Measurements from ENCODE around the gene ACACB.

The ACACB gene

DNA sequence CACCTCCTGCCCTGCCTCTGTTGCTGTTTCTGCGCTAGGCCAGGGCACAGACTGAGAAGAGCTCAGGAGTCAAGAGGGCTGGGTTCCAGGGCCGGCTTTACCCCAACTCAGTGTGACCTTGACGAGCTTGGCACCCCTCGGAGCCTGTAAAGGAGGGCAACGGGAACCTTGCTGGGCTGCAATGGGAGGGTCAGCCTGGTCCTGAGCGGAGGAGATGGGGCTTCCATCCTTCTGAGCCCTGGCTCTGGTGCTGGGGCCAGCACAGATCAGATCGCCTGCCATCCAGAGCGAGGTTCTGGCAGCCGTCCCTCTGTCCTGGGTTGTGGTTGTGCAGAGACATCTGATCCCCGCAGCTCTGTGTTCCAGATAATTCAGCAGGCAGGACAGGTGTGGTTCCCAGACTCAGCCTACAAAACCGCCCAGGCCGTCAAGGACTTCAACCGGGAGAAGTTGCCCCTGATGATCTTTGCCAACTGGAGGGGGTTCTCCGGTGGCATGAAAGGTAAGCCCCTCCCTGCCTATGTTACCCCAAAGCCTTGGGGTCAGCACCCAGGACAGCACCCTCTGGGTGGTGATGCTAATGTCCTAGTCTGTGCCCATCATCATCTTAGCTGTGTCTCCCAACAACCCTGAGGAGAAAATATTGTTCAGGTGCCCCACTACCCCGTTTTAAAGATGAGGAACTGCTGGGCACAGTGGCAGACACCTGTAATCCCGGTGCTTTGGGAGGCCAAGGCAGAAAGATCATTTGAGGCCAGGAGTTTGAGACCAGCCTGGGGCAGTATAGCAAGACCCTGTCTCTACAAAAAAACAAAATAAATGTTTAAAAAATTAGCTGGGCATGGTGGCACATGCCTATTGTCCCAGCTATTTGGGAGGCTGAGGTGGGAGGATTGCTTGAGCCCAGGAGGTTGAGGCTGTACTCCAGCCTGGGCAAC, 142.5 kb downstream of the ACACB start:
- no peak for DNase-seq

DNA sequence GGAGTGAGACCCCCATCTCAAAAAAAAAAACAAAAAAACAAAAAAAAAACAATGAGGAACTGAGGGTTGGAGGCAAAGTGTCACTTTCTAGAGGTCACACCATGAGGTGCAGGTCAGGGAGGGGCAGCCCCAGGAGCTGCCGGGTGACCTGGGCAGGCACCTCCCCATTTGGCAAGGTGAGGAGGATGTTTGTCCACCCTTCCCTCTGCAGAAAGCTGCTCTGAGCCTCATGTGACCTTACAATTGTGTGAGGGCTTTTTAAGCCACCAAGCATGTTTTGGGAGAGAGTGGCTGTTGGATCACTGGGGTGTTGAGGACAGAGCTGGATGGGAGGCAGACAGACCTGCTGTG, 143.1 kb downstream of the ACACB start:
- no peak for DNase-seq

DNA sequence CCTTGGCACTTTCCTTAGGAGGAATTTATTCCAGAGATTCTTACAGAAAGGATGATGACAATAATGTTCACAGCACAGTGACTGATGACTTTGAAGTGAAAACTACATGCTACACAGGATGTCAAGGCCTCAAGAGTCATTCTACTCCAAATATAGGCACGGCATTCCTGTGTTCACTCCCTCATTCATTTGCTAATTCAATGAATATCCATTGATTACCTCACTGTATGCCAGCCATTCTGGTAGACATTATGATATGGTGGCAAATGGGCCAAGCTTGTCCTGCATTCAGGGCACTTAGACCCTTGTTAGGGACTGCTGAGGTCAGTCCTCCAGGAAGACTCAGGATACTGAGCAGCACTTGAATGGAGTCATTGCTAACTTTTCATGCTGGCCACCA, 144.7 kb downstream of the ACACB start:
- DNase-seq: no peak

DNA sequence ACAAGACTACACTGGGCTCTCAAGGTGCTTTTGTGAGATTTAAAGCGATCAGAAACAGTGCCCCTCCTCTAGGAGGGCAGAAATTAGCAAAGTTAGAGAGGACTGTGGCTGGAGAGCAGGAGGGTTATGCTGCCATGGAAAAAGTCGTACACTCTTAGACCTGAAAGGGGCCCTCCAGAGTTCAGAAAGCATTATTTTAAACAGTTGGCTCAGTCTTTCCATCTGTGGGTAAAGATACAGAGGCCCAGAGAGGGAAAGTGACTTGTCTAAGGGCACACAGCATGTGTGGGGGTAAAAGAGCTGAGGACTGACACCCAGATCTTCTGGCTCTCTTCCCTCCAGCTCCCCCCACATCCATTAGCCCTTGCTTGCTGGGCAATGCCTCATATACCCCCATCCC, 145.6 kb downstream of the ACACB start:
- DNase-seq: no peak

DNA sequence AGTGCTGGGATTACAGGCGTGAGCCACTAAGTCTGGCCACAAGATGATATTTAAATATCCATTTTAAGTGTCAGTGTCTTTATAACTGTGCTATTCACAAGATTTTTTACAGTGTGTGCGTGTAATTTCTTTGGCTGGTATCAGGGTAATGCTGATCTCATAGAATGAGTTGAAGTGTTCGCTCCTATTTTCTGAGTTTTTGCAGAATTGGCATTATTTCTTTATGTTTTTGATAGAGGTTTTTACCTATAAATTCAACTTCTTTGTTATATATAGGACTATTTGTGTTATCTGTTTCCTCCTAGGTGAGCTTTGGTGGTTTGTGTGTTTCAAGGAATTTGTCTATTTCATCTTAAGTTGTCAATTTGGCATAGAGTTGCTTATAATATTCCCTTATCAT, 147.1 kb downstream of the ACACB start:
- no peak for DNase-seq

DNA sequence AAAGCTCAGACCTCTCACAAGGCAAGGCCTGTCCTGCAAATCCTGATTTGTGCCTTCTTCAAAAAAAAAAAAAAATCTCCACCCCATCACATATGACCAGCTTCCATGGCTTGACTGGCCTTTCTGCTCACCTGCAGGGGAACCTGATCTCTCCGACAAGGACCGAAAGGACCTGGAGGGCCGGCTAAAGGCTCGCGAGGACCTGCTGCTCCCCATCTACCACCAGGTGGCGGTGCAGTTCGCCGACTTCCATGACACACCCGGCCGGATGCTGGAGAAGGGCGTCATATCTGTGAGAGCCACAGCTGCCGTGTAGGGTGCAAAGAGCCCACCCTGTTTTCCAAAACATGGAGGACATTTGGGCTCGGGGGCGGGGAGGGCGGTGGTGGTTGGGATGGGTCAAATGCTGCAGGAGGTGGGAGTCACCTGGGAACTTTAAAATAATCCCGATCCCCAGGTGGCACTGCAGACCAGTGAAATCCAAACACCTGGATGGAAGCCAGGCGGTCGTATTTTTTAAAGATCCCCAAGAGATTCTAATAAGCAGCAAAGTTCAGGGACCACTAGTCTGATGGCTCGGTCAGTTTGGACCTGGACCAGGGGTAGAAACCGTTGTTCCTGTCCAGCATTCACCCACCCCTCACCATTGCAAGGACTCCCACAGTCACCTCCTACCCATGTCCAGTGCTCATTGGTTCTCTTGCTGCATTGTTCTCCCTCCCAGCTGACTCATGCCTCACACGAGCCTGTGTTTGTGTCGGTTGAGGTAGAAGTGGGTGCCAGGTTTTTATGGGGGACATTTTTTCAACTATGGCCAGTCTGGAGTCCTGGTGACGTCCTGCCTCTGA, 147.9 kb downstream of the ACACB start:
- no peak for DNase-seq

DNA sequence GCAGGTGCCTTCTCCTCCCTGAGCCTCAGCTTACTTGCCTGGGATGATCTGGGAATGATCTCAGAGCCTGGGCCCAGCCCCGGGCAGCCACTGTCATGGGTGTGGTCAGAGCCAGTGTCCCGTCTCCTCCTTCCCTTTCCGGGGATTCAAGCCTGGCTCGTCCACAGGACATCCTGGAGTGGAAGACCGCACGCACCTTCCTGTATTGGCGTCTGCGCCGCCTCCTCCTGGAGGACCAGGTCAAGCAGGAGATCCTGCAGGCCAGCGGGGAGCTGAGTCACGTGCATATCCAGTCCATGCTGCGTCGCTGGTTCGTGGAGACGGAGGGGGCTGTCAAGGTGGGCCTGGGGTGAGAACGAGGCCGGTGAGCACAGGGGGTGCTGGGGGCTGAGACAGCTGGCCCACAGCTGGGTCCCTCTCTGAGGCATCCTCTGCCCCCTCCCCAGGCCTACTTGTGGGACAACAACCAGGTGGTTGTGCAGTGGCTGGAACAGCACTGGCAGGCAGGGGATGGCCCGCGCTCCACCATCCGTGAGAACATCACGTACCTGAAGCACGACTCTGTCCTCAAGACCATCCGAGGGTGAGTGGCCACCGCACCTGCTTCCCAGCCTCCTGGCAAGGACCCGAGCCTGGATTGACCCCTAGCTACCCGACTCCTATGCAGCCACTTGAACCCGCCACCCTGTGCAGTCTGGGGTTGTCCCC, 148.7 kb downstream of the ACACB start:
- DNase-seq: no peak

DNA sequence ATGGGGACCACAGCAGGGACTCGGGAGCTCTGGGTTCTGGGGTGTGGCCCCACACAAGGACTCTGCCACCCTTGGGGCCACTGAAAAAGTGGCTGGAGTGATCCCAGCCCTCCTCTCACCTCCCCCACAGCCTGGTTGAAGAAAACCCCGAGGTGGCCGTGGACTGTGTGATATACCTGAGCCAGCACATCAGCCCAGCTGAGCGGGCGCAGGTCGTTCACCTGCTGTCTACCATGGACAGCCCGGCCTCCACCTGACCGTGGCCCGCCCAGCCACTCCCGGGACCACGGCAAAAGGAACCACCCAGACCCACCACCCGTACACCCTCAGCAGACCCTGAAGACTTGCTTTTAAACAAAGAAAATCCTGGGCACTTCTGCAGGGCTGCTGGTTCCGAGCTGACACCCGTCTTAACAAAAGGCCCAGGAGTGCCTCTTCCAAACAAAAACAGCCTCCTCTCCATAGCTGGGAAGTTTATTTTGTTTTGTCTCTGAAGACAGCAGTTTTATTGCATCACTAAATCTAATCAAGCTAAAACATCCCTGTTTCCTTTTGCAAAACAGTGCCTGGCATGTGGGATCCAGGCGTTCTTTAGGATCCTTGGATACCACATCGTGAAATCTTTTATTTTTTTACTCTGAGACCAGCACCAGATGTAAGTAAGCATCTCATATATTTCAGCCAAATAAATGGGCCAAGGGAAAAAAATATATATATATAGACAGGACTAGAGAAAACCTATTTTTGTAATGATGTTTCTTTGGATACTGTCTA, 149.9 kb downstream of the ACACB start:
- DNase-seq: no peak

DNA sequence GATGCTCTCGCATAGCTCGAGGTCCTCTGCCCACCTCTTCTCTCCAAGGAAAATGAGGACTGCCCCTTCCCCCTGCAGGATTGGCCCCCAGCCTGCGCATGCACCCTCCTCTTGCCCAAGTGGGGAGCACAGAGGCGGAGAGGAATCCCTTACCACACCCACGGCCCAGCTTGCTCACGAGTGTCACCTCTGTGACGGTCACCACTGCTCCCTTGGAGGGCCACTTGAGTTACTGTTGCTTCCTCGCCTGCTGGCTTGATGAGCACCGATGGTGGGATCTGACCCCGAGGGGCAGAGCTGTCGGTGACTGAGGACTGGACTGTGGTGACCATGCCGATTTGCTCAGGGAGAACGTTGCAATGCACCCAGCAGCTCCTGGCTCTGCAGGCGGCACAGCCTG, 151.0 kb downstream of the ACACB start:
- no peak for DNase-seq

DNA sequence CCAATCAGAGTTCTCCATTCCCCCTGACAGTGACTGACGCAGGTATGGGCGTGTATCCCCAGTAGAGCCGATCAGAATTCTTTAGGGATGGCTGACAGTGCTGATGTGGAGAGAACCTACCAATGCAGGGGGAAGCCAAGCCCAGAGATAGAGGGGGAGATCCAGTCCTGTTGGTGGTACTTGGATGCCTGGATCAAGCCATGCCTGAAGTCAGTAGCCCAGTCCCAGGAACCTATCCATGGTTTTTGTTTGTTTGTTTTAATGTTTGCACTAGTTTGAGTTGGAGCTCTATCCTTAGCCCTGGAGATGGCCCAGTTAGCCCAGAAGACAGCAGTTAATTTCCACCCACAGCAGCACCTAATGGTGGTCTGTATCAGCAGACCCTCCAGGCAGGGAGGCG, 152.5 kb downstream of the ACACB start:
- DNase-seq: no peak

DNA sequence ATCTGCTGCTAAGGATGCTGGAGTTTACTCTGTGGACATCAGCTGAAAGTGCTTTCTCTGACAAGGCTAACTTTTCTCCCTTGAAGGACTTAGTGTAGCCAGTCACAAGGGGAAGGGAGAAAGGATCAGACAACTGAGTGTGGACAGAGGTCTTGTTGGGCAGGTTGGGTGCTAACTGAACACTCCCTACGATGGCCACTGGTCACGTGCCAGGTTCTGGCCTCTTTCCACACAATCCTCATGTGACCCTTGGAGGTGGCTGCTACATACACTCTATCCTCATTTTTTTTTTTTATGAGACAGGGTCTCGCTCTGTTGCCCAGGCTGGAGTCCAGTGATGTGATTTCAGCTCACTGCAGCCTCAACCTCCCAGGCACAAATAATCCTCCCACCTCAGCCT, 153.0 kb downstream of the ACACB start:
- DNase-seq: no peak

DNA sequence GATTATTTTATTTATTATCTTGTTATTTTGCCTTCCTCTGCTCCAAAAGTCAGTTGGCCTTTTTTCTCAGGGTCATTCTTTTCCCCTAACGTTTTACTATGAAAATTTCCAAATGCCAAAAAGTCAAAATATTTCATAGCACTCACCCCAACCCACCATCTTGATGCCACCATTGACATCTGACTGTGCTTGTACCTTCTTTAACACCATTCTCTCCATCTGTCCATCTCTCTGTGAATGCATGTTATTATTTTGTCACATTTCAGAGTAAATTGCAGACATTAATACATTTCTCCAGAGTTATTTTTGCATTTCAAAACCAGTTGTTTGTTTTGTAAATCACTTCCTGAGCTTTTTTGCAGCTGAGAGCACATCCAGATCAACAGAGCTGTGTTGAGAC, 154.1 kb downstream of the ACACB start:
- no peak for DNase-seq

DNA sequence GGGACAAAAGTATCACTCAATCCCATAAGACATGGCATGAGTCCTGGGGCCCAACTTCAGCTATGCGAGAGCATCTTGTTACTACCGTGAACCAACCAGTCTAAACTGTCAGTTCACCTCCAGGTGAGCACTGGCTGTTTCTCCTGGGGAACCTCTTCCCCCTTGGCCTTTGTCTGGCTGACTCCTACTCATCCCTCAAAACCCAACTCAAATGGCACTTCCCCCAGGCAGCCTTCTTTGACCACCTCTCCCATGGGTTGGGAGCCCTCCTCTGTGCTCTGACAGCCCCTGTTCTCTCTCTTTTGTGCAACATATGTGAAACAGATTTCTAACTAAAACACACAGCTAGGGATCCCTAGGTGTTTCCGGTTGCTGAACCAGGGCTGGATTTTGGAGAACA, 155.0 kb downstream of the ACACB start:
- DNase-seq: no peak

DNA sequence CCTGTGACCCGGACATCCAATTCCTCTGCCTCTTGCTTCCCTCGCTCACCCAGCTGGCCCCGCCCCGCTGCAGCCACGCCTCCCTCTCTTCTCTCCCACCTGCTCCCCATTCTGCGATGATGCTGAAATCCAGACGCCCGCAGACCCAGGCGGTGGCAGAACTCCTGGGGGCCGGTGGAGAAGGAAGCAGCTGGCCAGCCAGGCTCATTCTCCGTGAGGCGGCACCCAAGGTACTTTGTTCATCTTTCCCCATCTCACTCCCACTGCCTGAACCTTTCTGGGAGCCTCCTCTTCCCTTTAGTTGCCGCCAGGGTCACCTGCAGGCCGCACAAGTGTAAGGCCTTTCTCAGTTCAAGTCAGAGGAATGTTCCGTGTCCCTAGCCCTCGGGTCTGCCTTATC, 157.0 kb downstream of the ACACB start:
- DNase-seq: peak; percentile 68

DNA sequence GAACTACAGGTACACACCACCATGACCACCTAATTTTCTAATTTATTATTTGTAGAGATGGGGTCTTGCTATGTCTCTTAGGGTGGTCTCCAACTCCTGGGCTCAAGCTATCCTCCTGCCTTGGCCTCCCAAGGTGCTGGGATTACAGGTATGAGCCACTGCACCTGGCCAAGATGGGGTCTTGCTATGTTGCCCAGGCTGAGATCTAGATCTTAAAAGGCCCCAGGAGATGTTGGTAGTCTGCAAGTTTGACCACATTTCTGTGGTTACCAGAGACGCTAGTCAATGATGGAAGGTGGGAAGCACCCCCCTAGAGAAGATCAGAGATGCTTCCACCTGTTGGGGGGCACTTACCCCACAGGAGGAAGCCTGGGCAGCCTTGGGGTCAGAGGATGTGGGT, 158.0 kb downstream of the ACACB start:
- DNase-seq: no peak

DNA sequence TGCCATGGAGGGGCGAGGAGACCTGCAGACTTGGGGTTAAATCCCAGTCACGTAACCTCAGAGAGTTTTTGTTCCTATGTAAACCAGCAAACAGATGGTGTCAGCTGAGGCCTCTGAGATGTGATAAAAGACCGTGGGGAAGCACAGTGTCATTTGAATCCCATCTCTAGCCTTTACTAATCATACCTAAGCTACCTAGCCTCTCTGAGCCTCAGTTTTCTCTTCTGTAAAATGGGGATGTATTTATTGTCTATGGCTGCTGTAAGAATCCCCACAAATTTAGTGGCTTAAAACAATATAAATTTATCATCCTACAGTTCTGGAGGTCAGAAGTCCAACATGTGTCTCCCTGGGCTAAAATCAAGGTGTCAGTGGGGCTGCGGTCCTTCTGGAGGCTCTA, 158.8 kb downstream of the ACACB start:
- DNase-seq: no peak

DNA sequence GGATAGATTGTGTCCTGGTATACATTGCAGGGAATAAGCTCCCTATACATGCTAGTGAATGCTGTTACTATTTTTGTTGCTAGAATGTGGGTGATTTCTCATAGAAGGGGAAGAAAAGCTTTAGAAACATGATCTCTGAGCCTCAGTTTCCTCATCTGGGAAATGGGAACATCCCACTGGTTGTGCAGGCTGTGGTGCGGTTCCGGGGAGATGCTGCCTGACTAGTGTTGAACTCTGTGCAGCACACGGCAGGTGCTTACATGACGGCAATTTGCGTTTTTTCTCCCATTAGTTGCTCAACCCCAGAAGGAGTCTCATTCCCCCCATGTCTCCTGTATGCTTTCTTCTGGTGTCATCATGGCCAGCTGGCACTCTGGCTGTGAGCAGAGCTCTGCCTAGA, 159.8 kb downstream of the ACACB start:
- no peak for DNase-seq

DNA sequence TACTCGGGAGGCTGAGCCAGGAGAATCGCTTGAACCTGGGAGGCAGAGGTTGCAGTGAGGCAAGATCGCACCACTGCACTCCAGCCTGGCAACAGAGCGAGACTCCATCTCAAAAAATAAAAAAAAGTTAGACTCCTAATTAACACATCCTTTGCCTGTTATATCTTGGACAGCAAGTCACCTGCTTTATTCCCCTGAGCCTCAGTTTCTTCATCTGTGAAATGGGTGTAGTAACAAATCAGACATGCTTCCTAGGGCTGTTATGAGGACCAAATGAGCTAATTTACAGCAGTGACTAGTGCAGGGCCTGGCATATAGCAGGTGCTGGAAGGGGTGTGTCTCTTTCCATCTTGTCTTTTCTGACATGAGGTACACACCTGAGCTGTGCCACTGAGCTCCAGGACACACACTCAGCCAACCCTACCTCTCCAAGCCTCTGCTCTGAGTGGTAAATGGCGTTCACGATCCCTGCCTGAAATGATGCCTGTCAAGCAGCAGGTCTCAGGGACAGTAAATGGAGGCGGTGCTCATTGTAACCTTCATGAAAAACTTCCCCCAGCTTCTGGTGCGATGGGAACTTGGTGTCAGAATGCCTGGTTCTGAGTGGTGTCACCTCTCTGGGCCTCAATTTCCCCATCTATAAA, 161.0 kb downstream of the ACACB start:
- no peak for DNase-seq

DNA sequence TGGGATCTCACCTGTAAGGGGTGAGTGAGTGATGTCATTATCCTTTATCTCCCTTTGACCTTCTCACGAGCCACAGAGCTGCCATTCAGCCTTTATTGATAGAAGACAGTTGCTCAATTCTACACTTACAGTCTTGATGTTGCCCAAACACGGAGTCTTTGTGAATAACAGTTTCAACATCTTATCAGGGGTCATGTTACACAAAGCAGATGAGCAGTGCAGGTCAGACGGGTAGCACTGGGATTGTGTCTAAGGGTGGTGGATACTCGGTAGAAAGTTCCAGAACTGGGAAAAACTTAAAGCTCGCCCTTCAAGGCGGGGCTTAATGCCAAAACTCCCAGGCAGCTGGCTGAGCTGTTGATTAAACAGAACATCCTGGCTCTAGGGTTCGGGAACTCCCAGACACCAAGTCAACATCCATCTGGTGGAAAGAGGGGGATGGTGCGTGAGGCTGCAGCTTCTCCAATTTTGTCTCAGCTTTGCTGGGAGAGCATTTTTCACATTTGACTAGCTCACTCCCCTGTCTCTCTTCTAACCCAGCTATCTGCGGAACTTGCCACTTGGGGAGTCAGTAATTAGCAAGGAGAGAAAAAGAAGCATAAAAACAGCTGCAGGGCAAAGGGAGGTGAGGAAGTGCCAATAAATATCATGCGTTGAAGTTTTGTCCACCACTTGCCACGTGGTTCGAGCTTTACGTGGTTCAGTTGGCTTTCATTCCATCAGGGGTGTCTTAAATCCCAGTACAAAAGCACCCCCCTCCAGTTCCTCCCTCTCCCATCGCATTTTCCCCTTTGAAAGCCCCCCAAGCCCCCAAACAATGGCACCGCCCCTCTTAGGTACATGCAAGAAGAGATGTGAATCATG, 161.7 kb downstream of the ACACB start:
- no peak for DNase-seq

DNA sequence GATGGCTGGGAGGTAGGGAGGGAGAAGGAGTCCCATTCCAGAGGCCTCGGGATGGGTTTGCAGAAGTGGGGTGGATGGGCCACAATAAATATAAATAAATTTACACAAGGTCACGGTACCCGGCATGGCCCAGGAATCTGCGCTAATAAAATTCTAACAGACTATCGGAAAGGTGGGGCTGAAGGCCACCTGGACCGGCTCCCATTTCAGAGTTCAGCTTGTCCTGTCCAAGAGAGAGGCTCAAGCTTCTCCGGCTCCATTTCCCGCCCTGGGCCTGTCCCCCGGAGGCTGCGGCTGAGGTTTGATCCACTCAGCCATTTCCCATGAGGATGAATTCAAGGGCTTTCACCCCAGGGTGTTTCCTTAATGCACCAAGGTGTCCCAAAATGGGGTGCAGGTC, 162.5 kb downstream of the ACACB start:
- no peak for DNase-seq

DNA sequence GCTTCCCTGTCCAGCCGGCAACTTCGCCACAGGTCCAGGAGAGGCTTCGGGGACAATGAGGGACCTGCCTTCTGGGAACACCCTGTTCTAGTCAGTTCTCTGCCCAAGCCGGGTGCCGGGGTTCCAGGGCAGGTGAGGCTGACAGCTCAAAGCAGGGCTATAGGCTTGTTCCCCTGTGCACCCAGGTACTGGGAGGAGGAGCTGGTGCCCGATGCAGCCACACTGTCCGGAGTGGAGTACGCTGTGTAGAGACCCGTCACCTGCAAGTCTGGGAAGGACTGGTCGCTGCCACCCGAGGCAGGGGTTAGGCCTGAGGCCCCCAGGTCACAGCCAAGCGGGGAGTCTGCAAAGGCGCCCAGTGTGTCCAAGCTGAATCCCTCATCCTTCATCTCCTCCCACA, 163.1 kb downstream of the ACACB start:
- DNase-seq: no peak
